D721Med (cell line): ENCODE results near the gene CCL23.

Experiments
- DNase-seq: peaks from one replicate; pipeline ENCODE4 v3.0.0; 2011; ENCODE audit warnings: low spot score; ENCODE audit not compliant: insufficient read length
- FAIRE-seq: peaks from 2 replicates; lab custom pipeline; 2011; peaks lifted over from hg19 to GRCh38; lab: Jason Lieb, UNC
- TF ChIP-seq, protein P1 (sequence below): IDR thresholded peaks from 2 replicates; pipeline ENCODE4 v1.5.1; 2012; ENCODE audit warnings: mild to moderate bottlenecking, control low read depth; ENCODE audit not compliant: insufficient read depth; ENCODE audit errors: missing control alignments

CCL23 gene

GRCh38 chr17:36008998-36009665 lies 8.6 kb downstream of the CCL23 start:
- FAIRE-seq, result no peak
- TF ChIP-seq, protein P1, sequence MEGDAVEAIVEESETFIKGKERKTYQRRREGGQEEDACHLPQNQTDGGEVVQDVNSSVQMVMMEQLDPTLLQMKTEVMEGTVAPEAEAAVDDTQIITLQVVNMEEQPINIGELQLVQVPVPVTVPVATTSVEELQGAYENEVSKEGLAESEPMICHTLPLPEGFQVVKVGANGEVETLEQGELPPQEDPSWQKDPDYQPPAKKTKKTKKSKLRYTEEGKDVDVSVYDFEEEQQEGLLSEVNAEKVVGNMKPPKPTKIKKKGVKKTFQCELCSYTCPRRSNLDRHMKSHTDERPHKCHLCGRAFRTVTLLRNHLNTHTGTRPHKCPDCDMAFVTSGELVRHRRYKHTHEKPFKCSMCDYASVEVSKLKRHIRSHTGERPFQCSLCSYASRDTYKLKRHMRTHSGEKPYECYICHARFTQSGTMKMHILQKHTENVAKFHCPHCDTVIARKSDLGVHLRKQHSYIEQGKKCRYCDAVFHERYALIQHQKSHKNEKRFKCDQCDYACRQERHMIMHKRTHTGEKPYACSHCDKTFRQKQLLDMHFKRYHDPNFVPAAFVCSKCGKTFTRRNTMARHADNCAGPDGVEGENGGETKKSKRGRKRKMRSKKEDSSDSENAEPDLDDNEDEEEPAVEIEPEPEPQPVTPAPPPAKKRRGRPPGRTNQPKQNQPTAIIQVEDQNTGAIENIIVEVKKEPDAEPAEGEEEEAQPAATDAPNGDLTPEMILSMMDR, result peak; percentile 17
- no peak for DNase-seq

DNA sequence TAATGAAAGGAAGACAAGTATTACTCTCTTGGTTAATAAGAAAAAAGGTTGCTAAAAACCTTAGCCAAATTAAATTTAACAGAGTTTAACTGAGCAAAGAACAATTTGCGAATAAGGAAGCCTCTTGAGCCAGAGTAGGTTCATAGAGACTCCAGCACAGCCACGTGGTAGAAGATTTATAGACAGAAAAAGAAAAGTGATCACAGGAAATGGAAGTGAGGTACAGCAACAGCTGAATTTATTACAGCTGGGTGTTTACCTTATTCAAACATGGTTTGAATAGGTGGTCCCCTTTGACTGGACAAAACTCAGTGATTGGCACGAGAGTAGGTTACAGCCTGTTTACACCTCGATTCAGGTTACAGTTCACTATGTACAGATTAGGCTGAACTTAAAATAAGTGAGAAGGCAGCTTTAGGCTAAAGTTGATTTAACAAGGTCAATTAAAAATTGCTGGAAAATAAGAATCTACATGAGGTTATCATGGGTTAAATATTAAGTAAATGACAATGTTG lies 13.1 kb downstream of the CCL23 start:
- FAIRE-seq (no peak), DNase-seq (no peak)
- TF ChIP-seq, protein P1, result no peak

DNA sequence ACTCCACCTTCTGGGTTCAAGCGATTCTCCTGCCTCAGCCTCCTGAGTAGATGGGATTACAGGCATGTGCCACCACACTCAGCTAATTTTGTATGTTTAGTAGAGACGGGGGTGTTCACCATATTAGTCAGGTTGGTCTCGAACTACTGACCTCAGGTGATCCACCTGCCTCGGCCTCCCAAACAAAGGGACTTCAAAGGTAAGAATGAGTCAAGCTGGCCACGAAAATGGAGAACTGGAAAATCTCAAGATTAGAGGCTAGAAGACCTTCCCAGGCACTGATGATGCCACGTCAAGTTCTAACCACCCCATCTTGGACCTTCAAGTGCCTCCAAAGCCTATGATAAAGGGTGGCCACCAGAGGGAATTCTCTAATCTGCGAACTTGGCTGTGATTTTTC lies 15.1 kb downstream of the CCL23 start:
- DNase-seq, result no peak
- no peak for FAIRE-seq
- TF ChIP-seq, protein P1, result no peak

DNA sequence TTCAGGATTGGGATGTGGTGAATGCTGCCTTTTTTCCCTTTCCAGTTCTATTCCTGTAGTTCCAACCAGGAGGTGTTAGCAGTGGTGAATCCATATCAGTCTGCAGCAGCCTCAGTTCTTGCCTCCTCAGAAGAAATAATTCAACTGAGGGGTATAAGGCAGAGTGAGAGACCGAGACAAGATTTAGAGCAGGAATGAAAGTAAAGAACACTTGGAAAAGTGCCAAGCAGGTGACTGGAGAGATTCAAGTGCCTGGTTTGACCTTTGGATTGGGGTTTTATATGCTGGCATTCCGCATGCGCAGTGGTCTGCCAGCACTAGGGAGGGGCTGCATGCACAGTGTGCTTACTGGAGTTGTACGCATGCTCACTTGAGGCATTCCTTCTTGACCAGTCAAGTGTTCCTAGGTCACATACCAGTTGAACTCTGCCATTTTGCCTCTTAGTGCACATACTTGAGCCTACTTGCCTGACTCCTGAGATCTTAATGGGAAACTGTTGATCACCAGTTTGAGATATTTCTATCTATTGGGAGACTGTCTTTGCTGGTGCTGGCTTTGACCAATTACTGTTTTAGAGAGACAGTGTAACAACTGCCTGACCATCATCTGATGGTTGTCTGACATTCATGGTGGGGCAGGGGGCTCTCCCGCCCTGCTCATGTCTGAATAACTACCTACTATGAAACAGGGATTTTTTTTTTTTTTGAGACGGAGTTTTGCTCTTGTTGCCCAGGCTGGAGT lies 15.7 kb downstream of the CCL23 start:
- DNase-seq (no peak), FAIRE-seq (no peak)
- TF ChIP-seq, protein P1, result no peak

DNA sequence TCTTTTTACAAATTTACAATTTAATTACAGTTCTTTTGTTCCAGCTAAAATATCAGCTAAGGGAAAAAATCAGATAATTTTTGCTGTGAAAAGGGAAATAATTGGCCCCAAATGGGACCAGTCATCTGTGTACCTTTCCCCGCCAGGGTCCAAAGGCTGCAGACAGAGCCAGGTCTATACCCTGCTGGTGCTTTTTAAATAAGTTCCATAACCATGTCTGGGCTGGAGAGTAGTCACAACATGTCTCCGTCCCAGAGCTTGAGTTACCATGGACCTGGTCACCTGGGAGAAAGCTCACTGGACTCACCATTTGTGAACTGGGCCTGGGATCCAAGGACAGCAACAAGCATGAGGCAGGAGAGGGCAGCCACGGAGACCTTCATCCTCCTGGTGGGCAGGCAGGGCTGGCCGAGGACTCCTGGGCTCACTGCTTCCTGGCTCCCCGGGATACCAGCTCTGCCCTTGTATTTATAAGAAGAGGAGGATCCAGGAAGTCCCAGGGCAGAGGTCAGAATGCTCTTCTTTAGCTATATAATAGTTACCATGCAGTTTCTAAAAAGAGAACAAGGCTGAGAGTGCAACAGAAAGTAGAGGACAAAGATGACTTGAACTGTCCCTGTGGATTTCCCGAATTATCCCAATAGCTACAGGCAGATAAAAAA lies 16.5 kb downstream of the CCL23 start, which contains the start of gene CCL15:
Gene CCL15, minus strand, starts transcription at position 444 of the 662 bp plus-strand sequence. Its CDS starts 61 bp downstream, at position 383.
- TF ChIP-seq, protein P1, result no peak
- DNase-seq, result no peak
- no peak for FAIRE-seq

DNA sequence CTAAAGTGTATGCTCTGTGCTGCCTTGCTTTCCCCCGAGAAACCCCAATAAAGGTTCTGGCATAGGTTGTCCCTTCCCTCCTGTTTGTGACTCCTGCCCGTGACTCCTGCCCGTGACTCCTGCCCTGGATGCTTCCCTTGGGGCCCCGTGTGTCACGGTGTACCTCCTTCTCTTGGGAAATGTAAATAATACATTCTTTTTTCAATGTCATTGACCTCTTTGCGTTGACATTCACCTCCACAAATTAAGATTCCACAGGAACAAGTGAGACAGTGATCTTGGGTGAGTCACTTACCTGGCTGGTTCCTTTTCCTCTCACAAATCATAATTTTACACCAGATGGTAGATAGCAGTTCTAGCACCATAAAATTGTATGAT lies 17.1 kb downstream of the CCL23 start:
- TF ChIP-seq, protein P1, result no peak
- FAIRE-seq, result no peak
- DNase-seq, result no peak
